ENCODE measurements around the gene MTCL1. TPM values are rescaled to one million over a fixed set of nuclear protein-coding genes. Genes with fewer than 3 reads are reported as not detected.

The MTCL1 gene
- total RNA-seq, 3 donors from 2014 or later (not counting 1 experiment from before 2014, with no cell fraction given): 0.38 to 1.5 (median 0.43) TPM

DNA sequence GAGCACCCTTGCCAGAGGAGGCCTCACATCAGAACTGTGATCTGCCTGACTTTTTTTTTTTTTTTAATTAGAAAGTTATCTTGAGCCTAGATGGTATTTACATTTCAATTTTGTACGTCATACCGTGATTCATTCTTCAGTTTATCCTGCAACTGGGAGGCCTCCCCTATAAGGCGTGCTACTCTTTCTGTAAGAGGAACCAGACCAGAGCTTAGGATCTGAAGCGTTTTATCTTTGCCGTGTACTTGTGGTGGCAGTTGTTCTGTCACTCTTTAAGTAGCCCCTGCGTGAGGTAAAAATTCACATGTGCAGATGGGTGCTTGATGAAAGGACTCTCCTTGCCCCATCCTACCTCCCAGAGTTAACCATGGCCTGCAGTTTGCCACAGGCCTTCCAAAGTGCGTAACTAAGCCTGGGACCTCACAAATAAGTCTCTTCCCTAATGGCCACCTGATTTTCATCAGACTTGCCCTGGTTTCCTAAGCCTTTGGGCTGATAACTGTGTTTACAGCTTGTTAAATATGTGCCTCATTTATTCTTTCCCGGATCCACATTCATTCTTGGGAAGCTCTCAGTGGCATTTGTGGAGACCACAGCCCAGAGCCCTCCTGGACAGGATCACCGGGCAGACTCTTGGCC, 96.0 kb downstream of the MTCL1 start:
- TF ChIP-seq, protein P1, sequence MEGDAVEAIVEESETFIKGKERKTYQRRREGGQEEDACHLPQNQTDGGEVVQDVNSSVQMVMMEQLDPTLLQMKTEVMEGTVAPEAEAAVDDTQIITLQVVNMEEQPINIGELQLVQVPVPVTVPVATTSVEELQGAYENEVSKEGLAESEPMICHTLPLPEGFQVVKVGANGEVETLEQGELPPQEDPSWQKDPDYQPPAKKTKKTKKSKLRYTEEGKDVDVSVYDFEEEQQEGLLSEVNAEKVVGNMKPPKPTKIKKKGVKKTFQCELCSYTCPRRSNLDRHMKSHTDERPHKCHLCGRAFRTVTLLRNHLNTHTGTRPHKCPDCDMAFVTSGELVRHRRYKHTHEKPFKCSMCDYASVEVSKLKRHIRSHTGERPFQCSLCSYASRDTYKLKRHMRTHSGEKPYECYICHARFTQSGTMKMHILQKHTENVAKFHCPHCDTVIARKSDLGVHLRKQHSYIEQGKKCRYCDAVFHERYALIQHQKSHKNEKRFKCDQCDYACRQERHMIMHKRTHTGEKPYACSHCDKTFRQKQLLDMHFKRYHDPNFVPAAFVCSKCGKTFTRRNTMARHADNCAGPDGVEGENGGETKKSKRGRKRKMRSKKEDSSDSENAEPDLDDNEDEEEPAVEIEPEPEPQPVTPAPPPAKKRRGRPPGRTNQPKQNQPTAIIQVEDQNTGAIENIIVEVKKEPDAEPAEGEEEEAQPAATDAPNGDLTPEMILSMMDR (IDR thresholded peaks at IDR 0.05): no peak
- no peak for ATAC-seq
- Histone ChIP-seq H3K36me3 (ENCODE audit: control insufficient read depth, insufficient read depth, low read length) (no peaks in the 10 kb centered on the region), H3K9me3 (ENCODE audit: control insufficient read depth, insufficient read depth, low read length) (no peaks in the 10 kb centered on the region), H3K4me1 (ENCODE audit: control insufficient read depth, insufficient read depth, low read length) (no peaks in the 10 kb centered on the region), H3K27me3 (ENCODE audit: control insufficient read depth, insufficient read depth, low read length) (no peaks in the 10 kb centered on the region), H3K27ac (ENCODE audit: low read length) (no peak overlapping the region), H3K4me3 (ENCODE audit: low read length) (no peak overlapping the region)
- Mint-ChIP-seq H3K4me3 (no peak overlapping the region), H3K27me3 (ENCODE audit: low read depth in 2 of 2) (peaks cover 0 to 7% of the 10 kb centered on the region in 2 donors), H3K36me3 (no peaks in the 10 kb centered on the region), H3K9me3 (no peaks in the 10 kb centered on the region), H3K27ac (no peak overlapping the region), H3K4me1 (no peaks in the 10 kb centered on the region)
- DNase-seq: no peak
- intact Hi-C loops (cut with micrococcal nuclease): no loop called here
- 80% methylated on average over 9 of the region's 9 CpGs for WGBS (ENCODE audit: insufficient coverage)

DNA sequence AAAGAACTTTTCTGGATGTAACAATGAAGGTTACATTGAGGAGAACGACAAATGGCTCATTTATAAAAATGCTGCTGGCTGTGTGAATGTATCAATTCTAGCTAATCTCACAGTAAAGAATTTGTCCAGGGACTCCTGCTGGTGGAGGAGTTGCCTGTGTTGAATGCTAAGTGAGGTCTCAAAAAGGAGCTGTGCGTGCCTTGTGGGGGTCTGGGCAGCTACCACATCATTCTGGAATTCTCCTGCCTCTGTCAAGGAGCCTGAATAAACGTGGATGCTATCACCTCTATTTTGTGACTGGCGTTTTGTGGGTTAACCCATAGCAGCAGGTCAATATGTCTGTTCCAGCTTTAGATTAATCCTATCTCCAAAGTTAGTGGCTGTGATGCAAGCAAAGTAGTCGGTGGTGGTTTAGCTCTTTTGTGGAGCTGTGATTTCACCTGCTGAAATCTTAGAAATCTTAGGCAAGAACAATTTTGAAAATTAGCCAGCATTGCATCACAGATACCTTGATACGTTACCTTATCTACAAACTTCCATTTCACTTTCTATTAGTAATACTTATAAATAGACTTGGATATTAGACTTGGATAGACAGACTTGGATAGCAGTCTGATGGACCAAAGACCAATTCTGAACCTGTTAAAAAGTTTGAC, 96.8 kb downstream of the MTCL1 start:
- no peaks in the 10 kb centered on the region for H3K9me3 ChIP-seq (ENCODE audit: control insufficient read depth, insufficient read depth, low read length)
- H3K36me3 ChIP-seq (ENCODE audit: control insufficient read depth, insufficient read depth, low read length): no peaks in the 10 kb centered on the region
- H3K27ac Mint-ChIP-seq: no peak overlapping the region
- no peaks in the 10 kb centered on the region for H3K27me3 ChIP-seq (ENCODE audit: control insufficient read depth, insufficient read depth, low read length)
- no peaks in the 10 kb centered on the region for H3K4me1 ChIP-seq (ENCODE audit: control insufficient read depth, insufficient read depth, low read length)
- H3K27me3 Mint-ChIP-seq (ENCODE audit: low read depth in 2 of 2): peaks cover 0 to 7% of the 10 kb centered on the region in 2 donors
- no peaks in the 10 kb centered on the region for H3K4me1 Mint-ChIP-seq
- 86% methylated on average over 5 of the region's 6 CpGs for WGBS (ENCODE audit: insufficient coverage)
- no peak for DNase-seq
- no peak overlapping the region for H3K4me3 Mint-ChIP-seq
- no peaks in the 10 kb centered on the region for H3K36me3 Mint-ChIP-seq
- no peak overlapping the region for H3K4me3 ChIP-seq (ENCODE audit: low read length)
- H3K27ac ChIP-seq (ENCODE audit: low read length): no peak overlapping the region
- intact Hi-C loops (cut with micrococcal nuclease): no loop called here
- no peaks in the 10 kb centered on the region for H3K9me3 Mint-ChIP-seq
- TF ChIP-seq, protein P1 (IDR thresholded peaks at IDR 0.05): no peak
- no peak for ATAC-seq

DNA sequence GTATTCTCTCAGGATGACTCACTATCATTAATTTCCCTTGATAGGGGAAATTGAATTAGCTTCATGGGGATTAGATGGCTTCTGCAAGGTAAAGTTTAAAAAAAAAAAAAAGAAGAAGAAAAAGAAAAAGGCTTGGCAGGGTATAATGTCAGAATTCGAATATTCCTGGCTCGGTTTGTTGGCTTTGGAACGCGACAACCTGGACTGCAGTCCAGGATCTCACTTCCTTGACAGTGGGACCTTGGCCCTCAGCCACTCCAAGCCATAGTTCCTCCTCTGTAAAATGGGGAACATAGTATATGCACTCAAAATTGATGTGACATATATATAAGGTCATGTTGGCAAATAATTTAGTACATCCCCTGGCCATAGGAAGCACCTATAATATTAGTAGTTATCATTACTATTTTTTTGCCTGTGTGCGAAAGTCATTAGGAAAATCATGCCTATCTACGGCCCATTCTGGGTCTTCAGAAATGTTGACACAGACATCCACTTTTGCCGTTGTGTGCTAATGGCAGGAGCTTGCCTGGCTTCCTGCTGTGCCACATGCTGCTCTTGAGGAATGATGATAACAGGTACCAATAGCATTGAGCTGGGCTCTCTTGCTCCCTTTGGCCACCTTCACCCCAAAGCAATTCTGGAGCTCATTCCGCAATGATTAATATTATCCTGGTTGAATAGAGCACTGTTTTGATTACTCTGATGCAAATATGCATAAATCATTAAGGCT, 97.9 kb downstream of the MTCL1 start:
- Histone ChIP-seq H3K4me1 (ENCODE audit: control insufficient read depth, insufficient read depth, low read length) (peaks cover 3% of the 10 kb centered on the region), H3K27ac (ENCODE audit: low read length) (no peak overlapping the region), H3K9me3 (ENCODE audit: control insufficient read depth, insufficient read depth, low read length) (no peaks in the 10 kb centered on the region), H3K36me3 (ENCODE audit: control insufficient read depth, insufficient read depth, low read length) (no peaks in the 10 kb centered on the region), H3K27me3 (ENCODE audit: control insufficient read depth, insufficient read depth, low read length) (no peaks in the 10 kb centered on the region), H3K4me3 (ENCODE audit: low read length) (no peak overlapping the region)
- no peak overlapping the region for H3K4me3 Mint-ChIP-seq
- intact Hi-C loops (cut with micrococcal nuclease): no loop called here
- H3K36me3 Mint-ChIP-seq: no peaks in the 10 kb centered on the region
- no peak for DNase-seq
- peaks cover 0 to 7% of the 10 kb centered on the region in 2 donors for H3K27me3 Mint-ChIP-seq (ENCODE audit: low read depth in 2 of 2)
- 82% methylated on average over 7 of the region's 8 CpGs for WGBS (ENCODE audit: insufficient coverage)
- no peaks in the 10 kb centered on the region for H3K9me3 Mint-ChIP-seq
- no peak overlapping the region for H3K27ac Mint-ChIP-seq
- H3K4me1 Mint-ChIP-seq: no peaks in the 10 kb centered on the region
- ATAC-seq: no peak
- TF ChIP-seq, protein P1 (IDR thresholded peaks at IDR 0.05): no peak

Measured in natural killer cell (primary cell).